HG03175 (cell line): ENCODE results near the gene YPEL1.

Experiments
- ATAC-seq: cut with Tn5 transposase; IDR thresholded peaks from one replicate; pipeline ENCODE4 v1.9.1; 2021; ENCODE audit warnings: mild to moderate bottlenecking, moderate library complexity; ENCODE audit not compliant: unreplicated experiment

Gene YPEL1

DNA sequence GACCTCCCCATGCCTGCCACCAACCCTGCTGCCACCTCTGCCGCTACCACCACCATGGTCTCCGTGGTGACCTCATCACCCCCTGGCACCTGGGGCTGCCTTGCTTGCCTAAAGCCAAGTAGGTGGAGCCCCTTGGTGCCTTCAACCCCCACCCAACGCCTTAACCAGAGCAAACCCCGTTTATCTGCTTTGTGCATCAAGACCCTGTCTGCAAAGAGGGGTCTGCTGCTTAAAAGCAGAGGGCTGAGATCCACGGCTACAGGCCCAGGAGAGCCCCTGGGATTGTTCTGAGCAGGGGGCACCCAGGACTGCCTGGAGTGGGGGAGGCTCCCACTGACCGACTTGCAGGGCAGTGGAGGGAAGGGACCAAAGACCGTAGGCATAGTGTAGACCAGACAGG lies 74.7 kb downstream of the YPEL1 start:
- ATAC-seq = no peak

DNA sequence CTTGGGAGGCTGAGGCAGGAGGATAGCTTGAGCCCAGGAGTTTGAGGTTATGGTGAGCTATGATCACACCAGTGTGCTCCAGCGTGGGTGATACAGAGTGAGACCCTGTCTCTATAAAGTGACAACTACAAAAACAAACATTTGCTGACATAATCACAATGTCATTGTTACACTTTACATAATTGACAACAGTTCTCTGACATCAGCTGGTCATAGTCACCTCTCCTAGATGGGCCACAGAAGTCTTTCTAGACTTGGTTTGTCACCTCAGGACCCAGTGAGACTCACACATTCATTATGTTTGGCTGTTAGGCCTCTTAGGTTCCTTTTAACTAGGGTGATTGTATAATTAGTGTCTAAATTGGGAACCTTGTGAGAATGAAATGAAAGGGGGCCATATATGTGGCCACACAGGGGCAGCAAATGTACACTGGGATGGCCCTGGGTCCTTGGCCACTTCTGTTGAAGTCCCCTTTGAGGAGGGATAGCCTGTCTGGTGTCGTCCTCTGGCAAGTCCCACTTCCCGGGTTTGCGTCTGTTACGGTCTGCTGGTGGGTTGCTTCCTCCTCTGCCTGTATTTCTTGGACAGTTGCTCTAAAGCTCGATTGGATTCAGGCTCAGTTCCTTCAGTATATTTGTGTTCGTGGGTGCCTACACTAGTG lies 75.6 kb downstream of the YPEL1 start:
- ATAC-seq = no peak

DNA sequence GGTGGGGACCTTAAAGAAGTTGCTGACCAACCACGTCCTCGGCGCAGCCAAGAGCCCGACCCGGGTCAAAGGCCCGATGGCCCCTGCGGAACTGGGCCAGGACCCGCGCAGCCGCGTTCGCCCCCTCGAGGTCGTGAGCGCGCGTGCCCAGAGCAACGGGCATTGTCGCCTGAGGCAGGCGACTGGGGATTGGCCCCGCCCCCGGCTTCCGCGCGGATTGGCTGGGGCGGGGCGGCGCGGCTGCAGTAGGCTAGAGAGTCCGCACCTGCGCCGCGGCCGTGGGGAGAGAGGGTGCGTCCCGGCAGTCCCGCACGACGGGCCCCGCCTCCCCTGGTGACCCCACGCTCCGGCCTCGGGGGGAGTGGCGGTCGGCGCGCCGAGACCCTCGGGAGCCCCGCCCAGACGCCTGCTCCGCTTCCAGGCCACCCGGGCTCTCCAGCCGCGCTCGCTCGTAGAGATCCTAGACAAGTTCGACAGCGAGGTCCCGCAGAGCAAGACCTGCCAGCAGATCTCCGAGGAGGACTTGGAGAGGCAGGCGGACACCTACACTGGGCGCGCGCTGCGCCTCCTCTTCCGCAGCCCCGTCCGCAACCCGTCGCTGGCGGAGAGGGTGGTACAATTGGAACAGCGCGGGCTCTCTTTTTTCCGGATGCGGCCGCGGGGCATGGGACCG lies 78.1 kb downstream of the YPEL1 start:
- ATAC-seq = peak; percentile 65

DNA sequence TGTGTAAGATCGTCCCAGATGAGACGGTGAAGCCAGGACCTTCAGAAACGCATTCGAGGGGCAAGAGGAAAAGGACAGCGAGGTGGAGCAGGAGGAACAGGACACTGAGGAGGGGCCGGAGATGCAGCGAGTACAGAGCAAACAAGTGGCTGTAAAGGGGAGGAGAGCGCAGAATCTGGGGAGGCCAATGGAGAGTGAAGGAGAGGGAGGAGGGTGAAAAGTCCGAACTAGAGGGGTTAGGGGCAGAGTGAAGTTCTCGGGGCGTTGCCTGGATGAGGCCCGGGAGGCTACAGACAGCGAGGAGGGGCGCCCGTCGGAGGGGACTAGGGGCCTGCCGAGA lies 78.6 kb downstream of the YPEL1 start:
- no peak for ATAC-seq

DNA sequence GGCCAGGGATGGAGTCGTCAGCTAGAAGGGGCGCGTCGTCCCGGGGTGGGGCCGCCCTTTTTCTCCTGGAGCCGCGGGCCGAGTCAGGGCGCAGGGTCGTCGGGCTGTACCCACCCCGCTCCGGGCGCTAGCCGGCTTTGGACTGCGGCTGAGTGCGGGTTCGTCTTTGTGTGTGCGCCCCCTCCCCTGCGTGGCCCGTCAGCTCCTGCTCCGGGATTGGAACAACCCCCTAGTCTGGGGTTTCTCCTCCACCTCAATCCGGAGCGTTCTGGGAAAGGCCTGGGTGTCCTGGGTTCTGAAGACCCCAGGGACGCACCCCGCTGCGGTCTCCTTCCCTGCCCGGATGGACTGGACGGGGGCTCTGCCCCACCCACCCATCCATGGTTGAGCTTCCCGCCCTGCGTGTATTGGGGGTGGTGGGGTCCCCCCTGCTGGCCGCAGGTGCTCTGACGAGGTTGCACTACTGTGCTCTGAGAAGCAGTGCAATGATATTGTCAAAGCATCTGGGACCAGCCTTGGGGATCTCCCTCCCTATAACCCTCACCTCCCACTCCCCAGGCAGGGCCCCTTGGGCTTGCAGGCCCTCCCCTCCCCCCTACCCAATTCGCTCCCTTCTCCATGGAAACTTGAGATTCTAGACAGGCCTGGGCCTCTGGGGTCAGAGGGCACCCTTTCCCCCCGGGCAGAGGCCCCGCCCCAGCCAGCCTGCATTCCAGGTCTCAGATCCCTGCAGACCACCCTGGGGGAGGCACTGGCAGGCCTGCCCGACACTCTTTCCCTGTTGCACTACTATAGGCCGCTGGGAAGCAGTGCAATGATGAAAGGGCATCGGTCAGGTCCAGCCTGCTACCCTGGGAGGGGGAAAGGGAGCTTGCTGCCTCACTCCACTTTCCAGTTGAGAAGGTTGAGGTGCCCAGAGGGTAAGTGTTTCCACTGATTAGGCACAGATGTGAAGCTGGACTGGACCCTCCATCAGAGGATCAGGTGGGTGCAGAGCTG lies 82.7 kb downstream of the YPEL1 start:
- no peak for ATAC-seq

DNA sequence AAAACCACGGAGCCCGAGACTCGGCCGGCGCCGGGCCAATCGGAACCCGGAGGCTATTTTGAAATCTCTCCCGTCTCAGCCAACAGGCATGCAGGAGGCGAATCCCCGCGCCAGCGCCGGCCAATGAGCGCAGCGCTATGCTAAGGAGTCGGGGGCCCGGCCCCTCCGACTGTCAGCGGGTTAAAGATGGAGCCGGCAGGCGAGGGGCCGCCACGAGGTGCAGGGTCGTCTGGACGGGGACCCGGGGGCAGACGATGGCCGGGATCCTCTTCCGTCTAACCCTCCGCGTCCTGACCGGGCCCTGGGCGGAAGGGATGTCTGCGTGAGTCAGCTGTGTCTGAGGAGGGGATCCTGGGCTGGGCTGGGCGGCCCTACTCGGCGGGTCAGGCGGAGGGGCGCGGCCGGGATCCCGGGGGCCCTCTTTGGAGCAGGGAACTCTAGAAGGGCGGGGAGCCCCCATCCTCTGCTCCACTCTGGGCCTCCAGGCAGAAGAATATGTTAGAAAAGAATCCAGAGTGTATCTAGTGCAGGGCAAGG lies 83.5 kb downstream of the YPEL1 start:
- ATAC-seq = peak; percentile 86

DNA sequence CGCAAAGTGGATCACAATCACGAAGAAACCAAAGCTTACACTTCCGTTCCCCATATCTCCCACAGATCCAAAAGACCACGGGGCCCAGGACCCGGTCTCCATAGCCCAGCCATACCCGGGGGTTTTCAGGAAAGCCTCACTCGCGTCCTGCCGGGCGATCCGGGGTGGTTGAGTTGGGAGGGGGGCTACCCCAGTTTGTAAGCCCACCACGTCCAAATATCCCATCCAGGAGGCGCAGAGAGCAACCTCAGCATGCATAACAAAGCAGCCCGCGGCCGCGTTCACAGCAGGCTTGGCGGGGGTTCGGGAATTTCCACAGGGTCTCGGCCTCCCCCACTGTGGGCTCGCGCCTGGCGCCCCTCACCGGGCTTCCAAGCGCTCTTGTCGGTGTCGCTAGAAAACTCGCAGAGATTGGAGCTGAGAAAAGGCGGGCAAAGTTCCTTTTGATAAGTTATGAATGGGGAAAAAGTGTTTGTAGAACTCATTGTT lies 84.0 kb downstream of the YPEL1 start:
- ATAC-seq = no peak

DNA sequence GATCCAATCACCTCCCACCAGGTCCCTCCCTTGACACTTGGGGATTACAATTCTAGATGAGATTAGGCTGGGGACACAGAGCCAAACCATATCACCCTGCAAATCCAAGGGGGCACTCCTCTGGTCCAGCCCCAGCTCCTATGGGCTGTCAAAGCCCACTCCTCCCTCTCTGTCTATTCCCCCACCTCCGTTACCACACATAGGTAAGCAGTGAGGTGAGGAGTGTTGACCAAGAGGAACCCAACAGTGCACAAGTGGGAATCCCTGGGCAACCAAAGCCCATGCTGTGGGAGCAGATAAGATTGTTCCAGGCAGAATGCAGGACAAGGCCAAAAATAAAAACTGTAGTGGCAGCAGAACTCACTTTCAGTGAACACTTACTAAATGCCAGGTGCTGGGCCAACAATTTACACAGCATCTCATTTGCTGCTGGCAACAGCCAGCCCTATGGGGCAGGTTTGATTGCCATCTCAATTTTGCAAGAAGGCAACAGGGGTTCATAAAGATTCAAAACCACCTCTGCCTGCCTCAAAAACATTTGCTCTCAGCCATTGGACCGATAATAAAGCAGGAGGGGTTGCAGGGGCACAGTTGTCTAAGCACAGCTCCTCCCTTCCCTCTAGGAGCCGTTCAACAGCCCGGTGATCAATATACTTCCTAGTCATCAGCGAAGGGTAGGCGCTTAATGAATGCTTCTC lies 84.6 kb downstream of the YPEL1 start:
- no peak for ATAC-seq

DNA sequence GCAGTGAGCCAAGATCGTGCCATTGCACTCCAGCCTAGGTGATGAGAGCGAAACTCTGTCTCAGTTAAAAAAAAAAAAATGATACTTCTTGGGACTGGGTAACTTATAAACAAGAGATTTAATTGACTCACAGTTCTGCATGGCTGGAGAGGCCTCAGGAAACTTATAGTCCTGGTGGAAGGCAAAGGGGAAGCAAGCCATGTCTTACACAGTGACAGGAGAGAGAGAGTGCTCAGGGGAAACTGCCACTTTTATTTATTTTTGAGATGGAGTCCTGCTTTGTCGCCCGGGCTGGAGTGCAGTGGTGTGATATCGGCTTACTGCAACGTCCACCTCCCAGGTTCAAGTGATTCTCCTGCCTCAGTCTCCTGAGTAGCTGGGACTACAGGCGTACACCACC lies 85.3 kb downstream of the YPEL1 start:
- no peak for ATAC-seq
